KMS-11 (cell line): Measurements from ENCODE around the gene GABRR2.

Source experiments
- H2AFZ ChIP-seq: fragments of 200-600 bp; sonication (generic); 2 replicates; pipeline ENCODE4 v1.6.1; 2016; ENCODE audit warnings: antibody characterized with exemption, mixed run types, low read depth
- H3K27ac ChIP-seq: fragments of 200-600 bp; sonication (generic); 2 replicates; pipeline ENCODE4 v1.6.1; 2016; ENCODE audit warnings: mild to moderate bottlenecking, mixed run types
- H3K27me3 ChIP-seq: fragments of 200-600 bp; sonication (generic); 2 replicates; pipeline ENCODE4 v1.6.1; 2017; ENCODE audit warnings: mild to moderate bottlenecking, low read depth, mixed run types, moderate library complexity; ENCODE audit not compliant: insufficient read depth
- H3K36me3 ChIP-seq: fragments of 200-600 bp; sonication (generic); 2 replicates; pipeline ENCODE4 v1.6.1; 2017; ENCODE audit warnings: mild to moderate bottlenecking, mixed run types; ENCODE audit not compliant: insufficient read depth
- H3K4me1 ChIP-seq: fragments of 200-600 bp; sonication (generic); 2 replicates; pipeline ENCODE4 v1.6.1; 2016; ENCODE audit warnings: mild to moderate bottlenecking, low read depth, mixed run types; ENCODE audit not compliant: poor library complexity, severe bottlenecking
- H3K4me2 ChIP-seq: fragments of 200-600 bp; sonication (generic); 2 replicates; pipeline ENCODE4 v1.7.0; 2016; ENCODE audit warnings: mild to moderate bottlenecking, mixed run types
- H3K4me3 ChIP-seq: fragments of 200-600 bp; sonication (generic); IDR thresholded peaks from 2 replicates; pipeline ENCODE4 v1.6.1; 2017; ENCODE audit warnings: low read depth, low read length, mixed read lengths; ENCODE audit not compliant: insufficient read depth
- H3K79me2 ChIP-seq: fragments of 200-600 bp; sonication (generic); 2 replicates; pipeline ENCODE4 v1.6.1; 2016; ENCODE audit warnings: low read depth, mixed run types; ENCODE audit not compliant: insufficient read depth
- H3K9ac ChIP-seq: fragments of 200-600 bp; sonication (generic); 2 replicates; pipeline ENCODE4 v1.6.1; 2016; ENCODE audit warnings: mild to moderate bottlenecking, mixed run types
- H4K20me1 ChIP-seq: fragments of 200-600 bp; sonication (generic); 2 replicates; pipeline ENCODE4 v1.6.1; 2016; ENCODE audit warnings: mild to moderate bottlenecking, mixed run types; ENCODE audit not compliant: insufficient read depth
- TF ChIP-seq, protein P1 (sequence below): fragments of 200-600 bp; sonication (generic); conservative IDR thresholded peaks from 2 replicates; pipeline ENCODE4 v1.6.1; 2017; ENCODE audit warnings: low read depth, mild to moderate bottlenecking, antibody characterized with exemption, low read length, moderate library complexity, mixed read lengths

The GABRR2 gene

GRCh38 chr6:89317067-89317466, 2.0 kb upstream of the GABRR2 start:
- Histone ChIP-seq H3K4me1 (no peaks in the 10 kb centered on the region), H3K36me3 (no peaks in the 10 kb centered on the region), H3K27me3 (no peaks in the 10 kb centered on the region), H3K27ac (no peak overlapping the region), H2AFZ (no peak overlapping the region), H3K79me2 (no peaks in the 10 kb centered on the region), H3K4me3 (no peak overlapping the region), H3K4me2 (no peak overlapping the region), H4K20me1 (no peaks in the 10 kb centered on the region), H3K9ac (no peak overlapping the region)
- TF ChIP-seq, protein P1, sequence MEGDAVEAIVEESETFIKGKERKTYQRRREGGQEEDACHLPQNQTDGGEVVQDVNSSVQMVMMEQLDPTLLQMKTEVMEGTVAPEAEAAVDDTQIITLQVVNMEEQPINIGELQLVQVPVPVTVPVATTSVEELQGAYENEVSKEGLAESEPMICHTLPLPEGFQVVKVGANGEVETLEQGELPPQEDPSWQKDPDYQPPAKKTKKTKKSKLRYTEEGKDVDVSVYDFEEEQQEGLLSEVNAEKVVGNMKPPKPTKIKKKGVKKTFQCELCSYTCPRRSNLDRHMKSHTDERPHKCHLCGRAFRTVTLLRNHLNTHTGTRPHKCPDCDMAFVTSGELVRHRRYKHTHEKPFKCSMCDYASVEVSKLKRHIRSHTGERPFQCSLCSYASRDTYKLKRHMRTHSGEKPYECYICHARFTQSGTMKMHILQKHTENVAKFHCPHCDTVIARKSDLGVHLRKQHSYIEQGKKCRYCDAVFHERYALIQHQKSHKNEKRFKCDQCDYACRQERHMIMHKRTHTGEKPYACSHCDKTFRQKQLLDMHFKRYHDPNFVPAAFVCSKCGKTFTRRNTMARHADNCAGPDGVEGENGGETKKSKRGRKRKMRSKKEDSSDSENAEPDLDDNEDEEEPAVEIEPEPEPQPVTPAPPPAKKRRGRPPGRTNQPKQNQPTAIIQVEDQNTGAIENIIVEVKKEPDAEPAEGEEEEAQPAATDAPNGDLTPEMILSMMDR = no peak

DNA sequence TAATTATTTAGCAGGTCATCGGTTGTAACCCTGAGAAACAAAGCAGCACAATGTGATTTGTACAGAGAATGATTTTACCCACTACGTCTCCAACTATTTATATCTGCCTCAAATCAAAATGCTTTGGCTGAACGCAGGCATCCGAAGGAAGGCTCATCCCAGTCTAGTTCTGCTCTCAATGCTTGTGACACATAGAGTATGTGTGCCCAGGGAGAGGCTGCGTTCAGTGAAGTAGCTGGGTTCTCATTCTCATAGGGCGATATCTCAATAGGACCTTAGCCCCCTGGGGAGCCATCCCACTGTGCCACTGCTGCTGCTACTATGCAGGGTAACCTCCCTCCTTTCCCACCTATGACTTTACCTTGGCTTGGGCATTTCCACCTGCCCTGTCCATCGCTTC, 407 bp downstream of the GABRR2 start:
- no peaks in the 10 kb centered on the region for H3K36me3 ChIP-seq

GRCh38 chr6:89313006-89313405, 2.1 kb downstream of the GABRR2 start:
- Histone ChIP-seq H3K9ac (no peak overlapping the region), H3K79me2 (no peaks in the 10 kb centered on the region), H4K20me1 (no peaks in the 10 kb centered on the region), H3K4me2 (no peak overlapping the region), H3K27me3 (no peaks in the 10 kb centered on the region), H3K27ac (no peak overlapping the region), H3K36me3 (no peaks in the 10 kb centered on the region), H3K4me3 (no peak overlapping the region), H3K4me1 (no peaks in the 10 kb centered on the region), H2AFZ (no peak overlapping the region)
- TF ChIP-seq, protein P1 = no peak

More for the DNA sequence above, 407 bp downstream of the GABRR2 start:
- Histone ChIP-seq H3K4me1 (no peaks in the 10 kb centered on the region), H3K9ac (no peak overlapping the region), H3K79me2 (no peaks in the 10 kb centered on the region), H3K27me3 (no peaks in the 10 kb centered on the region), H3K4me2 (no peak overlapping the region), H3K4me3 (no peak overlapping the region), H3K27ac (no peak overlapping the region), H2AFZ (no peak overlapping the region), H4K20me1 (no peaks in the 10 kb centered on the region)
- TF ChIP-seq, protein P1 = no peak

DNA sequence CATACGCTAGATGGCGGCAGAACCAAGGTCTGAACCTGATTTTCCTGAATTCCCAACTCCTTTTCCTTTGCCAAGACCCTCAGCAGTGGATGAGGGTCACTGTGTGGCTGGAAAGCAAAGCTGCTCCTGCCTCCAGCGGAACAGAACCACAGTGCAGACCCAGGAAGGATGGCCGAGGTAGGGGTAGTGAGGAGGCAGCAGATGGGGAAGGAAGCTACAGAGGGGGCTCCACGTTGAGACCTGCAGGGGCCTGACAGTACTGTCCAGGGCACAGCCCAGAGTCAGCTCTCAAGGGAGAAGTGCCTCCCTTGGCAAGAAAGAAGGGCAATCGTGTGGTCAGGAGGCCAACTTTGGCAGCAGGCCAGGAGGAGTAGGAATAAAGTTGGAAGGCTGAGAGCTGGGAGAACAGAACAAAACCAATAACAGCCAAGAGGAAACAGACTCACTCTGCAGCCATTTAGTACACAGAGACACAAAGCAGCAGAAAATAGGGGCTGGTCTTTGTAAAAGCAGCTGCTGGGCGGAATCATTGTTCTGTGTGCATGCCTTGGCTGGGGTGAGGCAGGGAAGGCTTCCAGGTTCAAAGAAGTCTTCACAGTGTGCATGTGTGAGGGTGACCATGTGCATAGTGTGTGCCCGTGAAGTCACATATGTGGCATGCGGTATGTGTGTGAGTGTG, 3.1 kb downstream of the GABRR2 start:
- no peak overlapping the region for H3K27ac ChIP-seq
- H3K4me3 ChIP-seq = no peak overlapping the region
- no peaks in the 10 kb centered on the region for H3K27me3 ChIP-seq
- H3K79me2 ChIP-seq = no peaks in the 10 kb centered on the region
- no peaks in the 10 kb centered on the region for H3K36me3 ChIP-seq
- TF ChIP-seq, protein P1 = no peak
- H2AFZ ChIP-seq = no peak overlapping the region
- H4K20me1 ChIP-seq = no peaks in the 10 kb centered on the region
- H3K9ac ChIP-seq = no peak overlapping the region
- no peaks in the 10 kb centered on the region for H3K4me1 ChIP-seq
- H3K4me2 ChIP-seq = no peak overlapping the region
